PFSK-1 (cell line): ENCODE measurements around the gene SERP1.

Experiments used
- FOXP2 ChIP-seq: optimal IDR thresholded peaks from 2 replicates; pipeline ENCODE3; 2011; ENCODE audit warnings: borderline replicate concordance, control low read depth, inconsistent platforms; ENCODE audit not compliant: insufficient read depth; ENCODE audit errors: extremely low read length, extremely low read depth
- POLR2AphosphoS5 ChIP-seq: IDR thresholded peaks from 2 replicates; pipeline ENCODE4 v1.6.1; 2012; ENCODE audit warnings: low read depth, mild to moderate bottlenecking, control low read depth, low read length, moderate library complexity
- REST ChIP-seq, 2 experiments: IDR thresholded peaks; 2 replicates each; pipeline versions ENCODE4 v1.6.1 to v1.8.0; 2011 to 2012; ENCODE audit warnings: low read depth in 2 of 2, low read length in 2 of 2, control low read depth in 1 of 2, inconsistent platforms in 1 of 2, mild to moderate bottlenecking in 1 of 2, moderate library complexity in 1 of 2; ENCODE audit not compliant: insufficient read depth in 1 of 2
- SIN3A ChIP-seq: IDR thresholded peaks from 2 replicates; pipeline ENCODE4 v1.6.1; 2012; ENCODE audit warnings: mild to moderate bottlenecking, low read length, moderate library complexity, borderline replicate concordance; ENCODE audit not compliant: insufficient read depth
- TAF1 ChIP-seq: IDR thresholded peaks from 2 replicates; pipeline ENCODE4 v1.6.1; 2012; ENCODE audit warnings: low read length, control low read depth, borderline replicate concordance; ENCODE audit not compliant: insufficient read depth

DNA sequence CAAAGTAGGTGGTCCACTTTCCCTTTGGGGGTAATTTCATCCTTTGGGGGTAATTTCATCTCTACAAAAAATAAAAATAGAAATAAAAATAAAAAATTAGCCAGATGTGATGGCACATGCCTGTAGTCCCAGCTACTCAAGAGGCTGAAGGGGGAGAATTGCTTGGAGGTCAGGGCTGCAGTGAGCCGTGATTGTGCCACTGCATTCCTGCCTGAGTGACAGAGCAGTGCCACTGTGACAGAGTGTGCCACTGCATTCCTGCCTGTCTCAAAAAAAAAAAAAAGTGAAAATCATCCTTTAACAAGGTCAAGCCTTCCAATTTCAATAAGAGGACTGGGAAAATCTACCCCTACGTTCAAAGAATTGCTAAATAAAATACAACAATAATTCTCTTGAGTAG is 22.8 kb downstream of the SERP1 start:
- TF ChIP-seq TAF1 (no peak), SIN3A (no peak), POLR2AphosphoS5 (no peak), REST (IDR thresholded peaks at IDR 0.05; ENCODE audit: insufficient read depth in 1 of 2, low read depth in 2 of 2, low read length in 2 of 2) (no peak), FOXP2 (no peak)
